Stomach (tissue), 9 donors: ENCODE data around the gene HMGXB3. TPM values are rescaled to one million over a fixed set of nuclear protein-coding genes. Genes with fewer than 3 reads are reported as not detected.

ENCODE experiments used
- DNase-seq, 2 donors: peaks; one replicate each; pipeline versions ENCODE4 v3.0.0 to v3.0.0-alpha.2; 2013 to 2019
- H3K27ac ChIP-seq, 5 donors: fragments of 200-600 bp in 4 of 5; sonication (generic) in 4 of 5; one replicate each; pipeline ENCODE4 v1.5.1; 2013 to 2019; ENCODE audit warnings: mild to moderate bottlenecking in 1 of 5, moderate library complexity in 1 of 5
- H3K27me3 ChIP-seq, 3 donors: fragments of 200-600 bp; sonication (generic); one replicate each; pipeline ENCODE4 v1.5.1; 2017 to 2019; ENCODE audit warnings: mixed run types in 1 of 3
- H3K36me3 ChIP-seq, 4 donors: fragments of 200-600 bp; sonication (generic); 1 replicate in 3 of 4; 2 replicates in 1 of 4; pipeline ENCODE4 v1.5.1; 2016 to 2019
- H3K4me1 ChIP-seq, 4 donors: fragments of 200-600 bp; sonication (generic); one replicate each; pipeline ENCODE4 v1.5.1; 2016 to 2019
- H3K4me3 ChIP-seq, 4 donors: fragments of 200-600 bp; sonication (generic) in 3 of 4; one replicate each; pipeline ENCODE4 v1.5.1; 2016 to 2019; ENCODE audit warnings: mild to moderate bottlenecking in 1 of 4
- H3K9me3 ChIP-seq, 4 donors: fragments of 200-600 bp; sonication (generic); one replicate each; pipeline ENCODE4 v1.5.1; 2016 to 2019
- EP300 ChIP-seq: sonication (generic); formaldehyde crosslinking; IDR thresholded peaks from one replicate; pipeline ENCODE4 v1.6.1; 2017; ENCODE audit warnings: antibody characterized with exemption
- POLR2A ChIP-seq, 4 donors: fragments of 450-650 bp; IDR thresholded peaks; one replicate each; pipeline ENCODE4 v1.6.1; 2016; ENCODE audit warnings: antibody characterized with exemption in 4 of 4, control low read depth in 2 of 4, mild to moderate bottlenecking in 1 of 4, moderate library complexity in 1 of 4
- POLR2AphosphoS5 ChIP-seq, 3 donors: sonication (generic); formaldehyde crosslinking; IDR thresholded peaks; one replicate each; pipeline ENCODE4 v1.6.1; 2016; ENCODE audit warnings: antibody characterized with exemption in 3 of 3
- WGBS, 5 donors: extraction: QIAGEN DNeasy Blood & Tissue Kit in 3 of 5; methylation state at CpG; one replicate each; pipeline versions ENCODE4 v1.1.5 to v1.1.7; 2013 to 2018; 5-methylcytosine and 5-hydroxymethylcytosine counted together
- intact Hi-C: fragments of 100-400 bp; cut with DNase I; formaldehyde crosslinking; loops from one replicate; pipeline ENCODE4 v1.15.1; 2023; ENCODE audit warnings: low total_unique reads
- polyA plus RNA-seq, 3 donors: library from polyadenylated mRNA; stranded (reverse); fragments of 200-250 nt; gene quantifications; one replicate each; pipeline ENCODE4 v1.2.3, GENCODE V29; 2013
- total RNA-seq, 5 donors: library from RNA; depleted of rRNA; stranded (reverse); fragments of >200 nt; gene quantifications; one replicate each; pipeline versions ENCODE4 v1.1.0 to v1.2.3, GENCODE V29; 2014 to 2016
- TF ChIP-seq, protein P1 (sequence below), 7 experiments: fragments of 450-650 bp in 4 of 7; fragments of 200-600 bp in 3 of 7; sonication (generic) in 3 of 7; IDR thresholded peaks; one replicate each; pipeline ENCODE4 v1.5.1; 2016 to 2019; ENCODE audit warnings: antibody characterized with exemption in 7 of 7, control low read depth in 2 of 7, mild to moderate bottlenecking in 1 of 7
- donor health status: healthy with polysubstance abuse.
- donor health status: Bipolar disorder and iron deficiency.
- donor health status: healthy.

The HMGXB3 gene
- total and polyA plus RNA-seq, 8 donors: 7.9 to 90.6 (median 32.6) TPM

DNA sequence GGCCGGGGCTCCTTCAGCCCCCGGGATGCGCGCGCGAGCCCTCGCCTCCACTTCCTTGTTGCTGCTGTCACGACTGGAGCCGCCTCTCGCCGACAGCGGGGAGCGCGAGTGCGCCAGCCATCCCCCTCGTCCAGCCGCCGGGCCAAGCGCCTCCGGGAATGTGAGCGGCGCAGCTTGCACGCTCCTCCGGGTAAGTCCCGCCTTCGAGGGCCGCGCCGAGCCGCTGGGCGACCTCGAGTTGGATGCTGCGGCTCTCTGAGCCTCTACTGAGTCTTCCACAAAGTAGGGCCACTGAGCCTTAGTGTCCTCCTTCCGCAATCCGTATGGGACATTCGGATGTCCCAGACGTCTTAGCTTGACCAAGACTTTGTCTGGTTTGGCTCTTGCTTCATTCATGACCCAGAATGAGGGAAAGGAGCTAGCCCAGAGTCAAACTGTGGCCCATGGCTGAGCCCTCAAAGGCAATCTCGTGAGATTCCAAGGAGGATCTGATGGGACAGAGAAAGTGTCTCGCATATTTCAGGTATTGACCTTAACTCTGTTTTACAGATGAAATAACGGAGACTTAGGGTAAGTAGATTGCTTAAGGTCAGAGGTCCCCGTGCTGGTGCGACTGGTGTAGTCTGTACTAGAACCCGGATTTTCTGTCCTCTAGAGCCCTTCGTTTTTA is 586 bp downstream of the HMGXB3 start:
- H3K4me3 ChIP-seq: peak overlapping the region; percentile 59 to 99 (median 94)
- peak; percentile 50 to 74 for DNase-seq
- intact Hi-C loops: no loop called here
- WGBS, 5 donors: 0 to 1% (median 0%) methylated on average over 19 to 44 of the region's 44 CpGs
- no peaks in the 10 kb centered on the region for H3K9me3 ChIP-seq
- no peaks in the 10 kb centered on the region for H3K27me3 ChIP-seq
- H3K27ac ChIP-seq: peak overlapping the region; percentile 76 to 96 (median 93)
- TF ChIP-seq EP300 (no peak), POLR2A (IDR thresholded peaks at IDR 0.05) (no peak), POLR2AphosphoS5 (IDR thresholded peaks at IDR 0.05) (no peak)
- TF ChIP-seq, protein P1, sequence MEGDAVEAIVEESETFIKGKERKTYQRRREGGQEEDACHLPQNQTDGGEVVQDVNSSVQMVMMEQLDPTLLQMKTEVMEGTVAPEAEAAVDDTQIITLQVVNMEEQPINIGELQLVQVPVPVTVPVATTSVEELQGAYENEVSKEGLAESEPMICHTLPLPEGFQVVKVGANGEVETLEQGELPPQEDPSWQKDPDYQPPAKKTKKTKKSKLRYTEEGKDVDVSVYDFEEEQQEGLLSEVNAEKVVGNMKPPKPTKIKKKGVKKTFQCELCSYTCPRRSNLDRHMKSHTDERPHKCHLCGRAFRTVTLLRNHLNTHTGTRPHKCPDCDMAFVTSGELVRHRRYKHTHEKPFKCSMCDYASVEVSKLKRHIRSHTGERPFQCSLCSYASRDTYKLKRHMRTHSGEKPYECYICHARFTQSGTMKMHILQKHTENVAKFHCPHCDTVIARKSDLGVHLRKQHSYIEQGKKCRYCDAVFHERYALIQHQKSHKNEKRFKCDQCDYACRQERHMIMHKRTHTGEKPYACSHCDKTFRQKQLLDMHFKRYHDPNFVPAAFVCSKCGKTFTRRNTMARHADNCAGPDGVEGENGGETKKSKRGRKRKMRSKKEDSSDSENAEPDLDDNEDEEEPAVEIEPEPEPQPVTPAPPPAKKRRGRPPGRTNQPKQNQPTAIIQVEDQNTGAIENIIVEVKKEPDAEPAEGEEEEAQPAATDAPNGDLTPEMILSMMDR (IDR thresholded peaks at IDR 0.05): no peak
- peaks cover 25 to 48% (median 37%) of the 10 kb centered on the region in 4 donors for H3K4me1 ChIP-seq
- peaks cover 7 to 29% (median 23%) of the 10 kb centered on the region in 4 donors for H3K36me3 ChIP-seq

DNA sequence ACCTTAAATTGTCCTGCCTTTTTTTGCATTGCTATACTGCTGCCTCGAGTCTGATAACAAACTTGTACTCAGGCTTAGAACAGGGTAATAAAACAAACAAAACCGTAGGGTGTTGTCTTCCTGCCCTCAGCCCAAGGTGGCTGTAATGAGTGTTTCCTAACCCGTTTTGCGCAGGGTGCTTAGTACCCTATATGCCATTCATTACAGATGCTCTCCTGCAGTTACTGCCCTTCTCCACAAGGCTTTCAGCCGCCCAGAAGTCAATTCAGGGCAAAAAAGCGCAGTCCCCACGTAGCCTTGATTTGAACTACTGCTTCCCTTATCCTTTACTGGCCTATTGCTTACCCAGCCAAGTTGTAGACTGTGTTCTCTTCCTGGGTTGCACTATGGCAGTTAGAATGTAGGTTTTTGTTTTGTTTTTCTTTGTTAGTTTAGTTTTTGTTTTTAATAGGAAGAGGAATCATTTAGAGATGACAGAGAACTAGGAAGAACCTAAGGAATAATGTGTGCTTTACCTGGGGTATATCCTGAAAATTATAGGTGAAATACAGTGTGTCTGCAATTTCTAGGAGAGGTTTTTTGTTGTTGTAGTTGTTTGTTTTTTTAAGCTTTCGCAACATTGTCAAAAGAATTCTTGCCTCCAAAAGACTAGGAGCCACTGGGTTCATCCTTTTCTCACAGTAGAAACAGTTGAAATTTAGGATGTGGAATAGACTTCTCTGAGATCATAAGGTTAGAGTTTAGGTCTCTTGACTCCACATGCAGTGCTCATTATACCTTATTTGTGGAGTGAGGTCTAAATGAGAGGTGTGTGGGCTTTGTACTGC is 1.3 kb downstream of the HMGXB3 start:
- peak overlapping the region; percentile 7 to 96 (median 93) for H3K27ac ChIP-seq
- peak; percentile 37 to 84 for DNase-seq
- peaks cover 25 to 48% (median 39%) of the 10 kb centered on the region in 4 donors for H3K4me1 ChIP-seq
- 13 to 16% (median 14%) methylated on average over 8 of the region's 8 CpGs for WGBS, 5 donors
- TF ChIP-seq EP300: no peak
- TF ChIP-seq POLR2AphosphoS5 (IDR thresholded peaks at IDR 0.05): peak in 1 of 3 donors; percentile 61
- TF ChIP-seq, protein P1 (IDR thresholded peaks at IDR 0.05): peak in 6 of 7 experiments; percentile 11 to 62 (median 60)
- TF ChIP-seq POLR2A (IDR thresholded peaks at IDR 0.05): no peak
- peaks cover 8 to 33% (median 29%) of the 10 kb centered on the region in 4 donors for H3K36me3 ChIP-seq
- peak overlapping the region; percentile 59 to 99 (median 94) for H3K4me3 ChIP-seq
- intact Hi-C loops: no loop called here
- no peaks in the 10 kb centered on the region for H3K9me3 ChIP-seq
- no peaks in the 10 kb centered on the region for H3K27me3 ChIP-seq

DNA sequence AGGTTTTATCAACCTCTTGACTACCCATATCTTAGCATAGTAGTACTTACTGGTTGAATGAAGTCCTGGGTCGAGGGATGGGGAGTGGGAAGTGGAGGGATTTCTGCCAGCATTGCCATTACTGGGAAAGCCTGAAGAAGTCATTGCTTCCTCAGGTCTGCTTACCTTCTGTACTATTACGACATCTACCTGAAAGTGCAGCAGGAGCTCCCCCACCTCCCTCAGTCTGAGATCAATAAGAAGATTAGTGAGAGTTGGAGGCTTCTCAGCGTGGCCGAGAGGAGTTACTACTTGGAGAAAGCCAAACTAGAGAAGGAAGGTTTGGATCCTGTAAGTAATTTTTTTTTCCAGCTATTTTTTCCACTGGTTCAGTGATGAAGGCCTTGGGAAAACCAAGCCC is 5.8 kb downstream of the HMGXB3 start:
- Histone ChIP-seq H3K27ac (no peak overlapping the region), H3K27me3 (no peaks in the 10 kb centered on the region), H3K36me3 (peaks cover 29 to 76% (median 72%) of the 10 kb centered on the region in 4 donors), H3K4me3 (no peak overlapping the region), H3K9me3 (no peaks in the 10 kb centered on the region), H3K4me1 (peaks cover 18 to 37% (median 26%) of the 10 kb centered on the region in 4 donors)
- TF ChIP-seq POLR2A (IDR thresholded peaks at IDR 0.05): no peak
- TF ChIP-seq POLR2AphosphoS5 (IDR thresholded peaks at IDR 0.05): no peak
- 87 to 92% (median 91%) methylated on average over 4 of the region's 4 CpGs for WGBS, 5 donors
- intact Hi-C loops: no loop called here
- DNase-seq: no peak

DNA sequence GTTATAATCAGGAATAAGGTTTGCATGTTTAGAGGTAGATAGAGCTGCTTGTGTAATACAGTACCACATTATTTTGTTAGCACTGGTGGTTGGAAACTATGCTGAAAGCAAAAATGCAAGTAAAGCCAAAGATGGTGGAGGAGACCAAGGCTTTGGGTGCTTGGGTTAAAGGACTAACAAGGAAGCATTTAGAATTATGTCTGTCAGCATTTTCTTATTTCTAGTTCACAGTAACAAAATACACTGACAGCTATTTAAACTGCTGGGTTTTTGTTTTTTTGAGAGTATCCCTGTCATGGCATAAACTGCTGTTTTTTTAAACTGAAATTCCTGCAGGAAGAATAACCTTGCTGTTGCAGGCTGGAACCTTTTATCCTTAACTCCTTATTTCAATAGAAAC is 6.5 kb downstream of the HMGXB3 start:
- TF ChIP-seq EP300: no peak
- no peak for TF ChIP-seq POLR2AphosphoS5 (IDR thresholded peaks at IDR 0.05)
- Histone ChIP-seq H3K4me3 (no peak overlapping the region), H3K9me3 (no peaks in the 10 kb centered on the region), H3K27ac (no peak overlapping the region), H3K36me3 (peaks cover 32 to 83% (median 80%) of the 10 kb centered on the region in 4 donors), H3K4me1 (peaks cover 12 to 30% (median 20%) of the 10 kb centered on the region in 4 donors), H3K27me3 (no peaks in the 10 kb centered on the region)
- DNase-seq: no peak
- intact Hi-C loops: no loop called here

DNA sequence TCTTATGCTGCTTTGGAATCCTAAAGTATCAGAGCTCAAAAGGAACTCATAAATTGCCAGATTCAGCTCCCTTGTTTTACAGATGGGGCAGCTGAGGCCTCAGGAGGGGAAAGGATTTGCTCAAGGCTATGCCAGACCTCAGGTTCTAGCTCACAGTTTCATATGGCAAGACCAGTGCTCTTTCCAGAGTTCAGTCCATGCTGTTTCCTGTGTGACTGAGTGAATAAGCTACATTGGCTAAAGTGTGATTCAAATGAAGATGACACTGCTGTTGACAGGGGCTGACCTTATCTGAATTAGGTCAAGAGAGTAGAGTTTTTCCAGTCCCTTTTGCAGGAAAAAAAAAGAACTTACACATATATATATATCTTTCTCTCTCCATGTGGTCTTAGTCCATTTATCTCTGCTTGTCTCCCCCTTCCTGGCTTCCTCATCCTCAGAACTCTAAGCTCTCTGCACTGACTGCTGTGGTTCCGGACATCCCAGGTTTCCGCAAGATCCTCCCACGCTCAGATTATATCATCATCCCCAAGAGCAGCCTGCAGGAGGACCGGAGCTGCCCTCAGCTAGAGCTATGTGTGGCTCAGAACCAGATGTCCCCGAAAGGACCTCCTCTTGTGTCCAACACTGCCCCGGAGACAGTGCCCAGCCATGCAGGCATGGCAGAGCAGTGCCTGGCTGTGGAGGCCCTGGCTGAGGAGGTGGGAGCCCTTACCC is 9.3 kb downstream of the HMGXB3 start:
- DNase-seq: no peak
- WGBS, 5 donors: 88 to 98% (median 95%) methylated on average over 6 of the region's 6 CpGs
- Histone ChIP-seq H3K27ac (no peak overlapping the region), H3K4me3 (no peak overlapping the region), H3K27me3 (no peaks in the 10 kb centered on the region), H3K36me3 (peaks cover 53 to 100% (median 99%) of the 10 kb centered on the region in 4 donors), H3K4me1 (peaks cover 0 to 8% (median 3%) of the 10 kb centered on the region in 4 donors), H3K9me3 (peaks cover 0 to under 1% (median 0%) of the 10 kb centered on the region in 4 donors)
- TF ChIP-seq EP300: no peak
- TF ChIP-seq, protein P1 (IDR thresholded peaks at IDR 0.05): no peak
- TF ChIP-seq POLR2A (IDR thresholded peaks at IDR 0.05): no peak
- no peak for TF ChIP-seq POLR2AphosphoS5 (IDR thresholded peaks at IDR 0.05)
- intact Hi-C loops: no loop called here
